Testis (tissue), 3 donors: ENCODE results near the gene MYOZ3. TPM values are rescaled to one million over a fixed set of nuclear protein-coding genes. Genes with fewer than 3 reads are reported as not detected.

Source experiments
- DNase-seq: peaks from one replicate; pipeline ENCODE4 v3.0.0-alpha.2; 2019
- H3K27ac ChIP-seq, 2 donors: fragments of 200-600 bp; sonication (generic); one replicate each; pipeline ENCODE4 v1.5.1; 2019
- H3K27me3 ChIP-seq: fragments of 200-600 bp; sonication (generic); one replicate; pipeline ENCODE4 v1.5.1; 2019
- H3K36me3 ChIP-seq: fragments of 200-600 bp; sonication (generic); one replicate; pipeline ENCODE4 v1.5.1; 2017; ENCODE audit warnings: low read depth; ENCODE audit errors: missing control alignments
- H3K4me1 ChIP-seq: fragments of 200-600 bp; sonication (generic); one replicate; pipeline ENCODE4 v1.5.1; 2019
- H3K4me3 ChIP-seq, 2 donors: fragments of 200-600 bp; sonication (generic); one replicate each; pipeline ENCODE4 v1.5.1; 2017 to 2019
- H3K9me3 ChIP-seq: fragments of 200-600 bp; sonication (generic); one replicate; pipeline ENCODE4 v1.5.1; 2017
- POLR2A ChIP-seq: fragments of 450-650 bp; IDR thresholded peaks from one replicate; pipeline ENCODE4 v1.6.1; 2017; ENCODE audit warnings: antibody characterized with exemption, mild to moderate bottlenecking, moderate library complexity
- WGBS, 2 donors: methylation state at CpG; one replicate each; pipeline ENCODE4 v1.1.5; 2018; 5-methylcytosine and 5-hydroxymethylcytosine counted together
- intact Hi-C: fragments of 100-400 bp; cut with DNase I; formaldehyde crosslinking; loops from one replicate; pipeline ENCODE4 v1.15.1; 2023; ENCODE audit warnings: low total_unique reads
- polyA plus RNA-seq: library from polyadenylated mRNA; stranded (reverse); fragments of 350-450 nt; fragmentation: Illumina TruSeq; extraction: RNeasy Lipid Tissue Mini Kit (QIAGEN cat#74804); gene quantifications from one replicate; pipeline ENCODE4 v1.2.3, GENCODE V29; 2014; ENCODE audit warnings: low read depth, low replicate concordance; ENCODE audit not compliant: insufficient read depth
- total RNA-seq, 2 donors: library from RNA; depleted of rRNA; stranded (reverse); fragments of >200 nt; gene quantifications; one replicate each; pipeline ENCODE4 v1.2.3, GENCODE V29; 2016
- TF ChIP-seq, protein P1 (sequence below), 3 experiments: fragments of 450-650 bp in 2 of 3; fragments of 200-600 bp in 1 of 3; sonication (generic) in 1 of 3; IDR thresholded peaks; one replicate each; pipeline ENCODE4 v1.5.1; 2016 to 2019; ENCODE audit warnings: antibody characterized with exemption in 3 of 3, mild to moderate bottlenecking in 2 of 3, moderate library complexity in 1 of 3

MYOZ3 gene
- total and polyA plus RNA-seq, 3 donors from 2014 or later, result 10.4 to 12.7 (median 12.0) TPM

DNA sequence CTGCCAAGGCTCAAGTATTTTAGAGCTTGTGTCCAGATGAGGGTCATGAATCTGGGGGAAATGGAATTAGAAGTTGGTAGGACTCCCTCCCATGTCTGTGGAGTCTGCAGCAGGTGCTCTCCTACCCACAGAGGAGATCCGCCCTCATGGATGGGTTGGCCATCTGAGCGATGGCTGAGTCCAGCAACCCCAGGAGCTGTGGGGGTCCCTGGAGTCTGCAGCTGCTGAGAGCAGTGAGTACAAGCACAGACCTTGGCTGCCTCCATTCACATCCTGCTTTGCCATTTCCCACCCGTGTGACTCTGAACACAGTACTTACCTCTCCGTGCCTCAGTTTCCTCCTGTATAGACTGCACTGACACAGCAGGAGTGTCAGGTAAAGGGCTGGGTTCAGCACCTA lies 46.4 kb upstream of the MYOZ3 start:
- TF ChIP-seq, protein P1, sequence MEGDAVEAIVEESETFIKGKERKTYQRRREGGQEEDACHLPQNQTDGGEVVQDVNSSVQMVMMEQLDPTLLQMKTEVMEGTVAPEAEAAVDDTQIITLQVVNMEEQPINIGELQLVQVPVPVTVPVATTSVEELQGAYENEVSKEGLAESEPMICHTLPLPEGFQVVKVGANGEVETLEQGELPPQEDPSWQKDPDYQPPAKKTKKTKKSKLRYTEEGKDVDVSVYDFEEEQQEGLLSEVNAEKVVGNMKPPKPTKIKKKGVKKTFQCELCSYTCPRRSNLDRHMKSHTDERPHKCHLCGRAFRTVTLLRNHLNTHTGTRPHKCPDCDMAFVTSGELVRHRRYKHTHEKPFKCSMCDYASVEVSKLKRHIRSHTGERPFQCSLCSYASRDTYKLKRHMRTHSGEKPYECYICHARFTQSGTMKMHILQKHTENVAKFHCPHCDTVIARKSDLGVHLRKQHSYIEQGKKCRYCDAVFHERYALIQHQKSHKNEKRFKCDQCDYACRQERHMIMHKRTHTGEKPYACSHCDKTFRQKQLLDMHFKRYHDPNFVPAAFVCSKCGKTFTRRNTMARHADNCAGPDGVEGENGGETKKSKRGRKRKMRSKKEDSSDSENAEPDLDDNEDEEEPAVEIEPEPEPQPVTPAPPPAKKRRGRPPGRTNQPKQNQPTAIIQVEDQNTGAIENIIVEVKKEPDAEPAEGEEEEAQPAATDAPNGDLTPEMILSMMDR (IDR thresholded peaks at IDR 0.05), result no peak
- no peak for TF ChIP-seq POLR2A
- H3K36me3 ChIP-seq, result no peaks in the 10 kb centered on the region
- H3K4me3 ChIP-seq, result no peak overlapping the region
- H3K27me3 ChIP-seq, result no peaks in the 10 kb centered on the region
- H3K4me1 ChIP-seq, result peaks cover 62% of the 10 kb centered on the region
- no peaks in the 10 kb centered on the region for H3K9me3 ChIP-seq
- DNase-seq, result no peak
- 34 to 50% methylated on average over 2 to 4 of the region's 4 CpGs for WGBS, 2 donors
- H3K27ac ChIP-seq, result no peak overlapping the region
- intact Hi-C loops, result no loop called here

- TF ChIP-seq, protein P1 (IDR thresholded peaks at IDR 0.05), result no peak
- TF ChIP-seq POLR2A, result no peak
- intact Hi-C loops, result no loop called here
Observed at GRCh38 chr5:150615141-150615699, 45.8 kb upstream of the MYOZ3 start.

DNA sequence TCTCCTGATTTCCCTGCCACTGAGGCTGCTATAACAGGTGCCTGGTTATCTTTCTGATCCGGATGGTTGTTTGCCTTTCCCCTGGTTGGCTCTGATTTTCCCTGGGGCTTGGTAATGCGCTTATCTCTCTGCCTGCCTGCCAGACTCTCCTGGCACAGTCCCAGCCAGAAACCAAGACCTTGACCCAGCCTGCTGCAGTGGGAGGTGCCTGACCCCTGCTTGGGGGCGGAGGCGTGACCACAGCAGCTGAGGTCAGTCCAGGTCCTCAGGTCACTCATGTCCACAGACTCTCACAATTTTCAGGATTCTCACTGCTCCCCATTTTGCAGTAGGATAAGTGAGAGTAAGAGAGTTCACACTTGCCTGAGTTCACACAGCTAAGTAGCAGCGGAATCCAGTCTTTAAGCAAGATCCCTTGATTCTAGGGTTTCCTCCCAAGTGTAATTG lies 45.0 kb upstream of the MYOZ3 start:
- no peak for TF ChIP-seq POLR2A
- TF ChIP-seq, protein P1 (IDR thresholded peaks at IDR 0.05), result no peak
- Histone ChIP-seq H3K9me3 (no peaks in the 10 kb centered on the region), H3K36me3 (no peaks in the 10 kb centered on the region), H3K4me1 (peaks cover 64% of the 10 kb centered on the region), H3K4me3 (no peak overlapping the region), H3K27ac (peak overlapping the region in 1 of 2 donors; percentile 49), H3K27me3 (no peaks in the 10 kb centered on the region)
- WGBS, 2 donors, result 24 to 71% methylated on average over 2 to 5 of the region's 5 CpGs
- intact Hi-C loops, result no loop called here
- DNase-seq, result peak; percentile 74

More at GRCh38 chr5:150615141-150615699, 45.8 kb upstream of the MYOZ3 start:
- peak; percentile 58 for DNase-seq
- Histone ChIP-seq H3K27me3 (no peaks in the 10 kb centered on the region), H3K4me1 (peaks cover 64% of the 10 kb centered on the region), H3K36me3 (no peaks in the 10 kb centered on the region), H3K9me3 (no peaks in the 10 kb centered on the region), H3K27ac (peak overlapping the region in 1 of 2 donors; percentile 49), H3K4me3 (no peak overlapping the region)
- 25 to 27% methylated on average over 16 to 17 of the region's 17 CpGs for WGBS, 2 donors

- H3K36me3 ChIP-seq, result no peaks in the 10 kb centered on the region
- no peaks in the 10 kb centered on the region for H3K27me3 ChIP-seq
- no peak overlapping the region for H3K4me3 ChIP-seq
- no peaks in the 10 kb centered on the region for H3K9me3 ChIP-seq
- WGBS, 2 donors, result 88 to 94% methylated on average over 1 of the region's 1 CpG
- H3K27ac ChIP-seq, result no peak overlapping the region
- peaks cover 60% of the 10 kb centered on the region for H3K4me1 ChIP-seq
- intact Hi-C loops, result no loop called here
- no peak for DNase-seq
- no peak for TF ChIP-seq POLR2A
- TF ChIP-seq, protein P1 (IDR thresholded peaks at IDR 0.05), result no peak
Observed at GRCh38 chr5:150616506-150616905, 44.5 kb upstream of the MYOZ3 start.

DNA sequence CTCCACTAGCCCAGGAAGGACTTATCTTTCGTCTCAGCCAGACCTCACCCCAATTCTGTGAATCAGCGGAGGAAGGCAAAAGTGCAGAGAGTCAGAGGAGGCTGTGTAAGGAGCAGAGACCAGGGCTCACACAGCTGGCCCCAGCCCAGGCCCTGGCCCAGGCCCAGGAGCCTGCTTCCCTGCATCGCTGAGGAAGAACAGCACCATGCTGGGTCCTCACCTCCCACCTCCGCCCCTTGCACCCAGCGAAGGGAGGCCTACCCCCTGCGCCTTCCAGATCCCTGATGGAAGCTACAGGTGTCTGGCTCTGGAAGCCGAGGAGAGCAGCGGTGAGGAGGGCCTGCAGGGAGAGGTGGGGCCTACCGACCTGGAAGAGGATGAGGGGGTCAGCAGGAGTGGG lies 42.9 kb upstream of the MYOZ3 start:
- no peaks in the 10 kb centered on the region for H3K9me3 ChIP-seq
- 58 to 79% methylated on average over 2 to 9 of the region's 9 CpGs for WGBS, 2 donors
- no peak overlapping the region for H3K4me3 ChIP-seq
- peaks cover 55% of the 10 kb centered on the region for H3K4me1 ChIP-seq
- TF ChIP-seq, protein P1 (IDR thresholded peaks at IDR 0.05), result no peak
- no peak for TF ChIP-seq POLR2A
- H3K27me3 ChIP-seq, result no peaks in the 10 kb centered on the region
- DNase-seq, result peak; percentile 40
- H3K36me3 ChIP-seq, result no peaks in the 10 kb centered on the region
- no peak overlapping the region for H3K27ac ChIP-seq
- intact Hi-C loops, result no loop called here
